ENCODE results near the gene PRPF6. TPM values are rescaled to one million over a fixed set of nuclear protein-coding genes. Genes with fewer than 3 reads are reported as not detected.
A peak's percentile ranks its signal among the peaks of the same experiment; 100 is the strongest.

The PRPF6 gene
- total and polyA plus RNA-seq, 2 of the 13 experiments (the other 11 are each of a cell fraction or from before 2014, with no cell fraction given) = 63.7 to 101 TPM

- TF ChIP-seq HINFP (CRISPR knock-in tag; IDR thresholded peaks at IDR 0.05; ENCODE audit: low read depth) = peak; percentile 81
- TF ChIP-seq NCOR1 (IDR thresholded peaks at IDR 0.05; ENCODE audit: borderline replicate concordance, low read length) = 0 out of 2 replicates have a peak, but pooled peaks have one; percentile 28
- TF ChIP-seq ELF4 (CRISPR knock-in tag; IDR thresholded peaks at IDR 0.05; ENCODE audit: borderline replicate concordance) = no peak
- TF ChIP-seq CBX2 (IDR thresholded peaks at IDR 0.05; ENCODE audit: low read depth, low read length) = no peak
- TF ChIP-seq CBX2 (CRISPR knock-in tag; IDR thresholded peaks at IDR 0.05; ENCODE audit: low read depth) = no peak
- no peak for TF ChIP-seq PHF5A (CRISPR knock-in tag; IDR thresholded peaks at IDR 0.05; ENCODE audit: low read depth, unreplicated experiment)
- TF ChIP-seq ZNF800 (CRISPR knock-in tag; IDR thresholded peaks at IDR 0.05) = peak; percentile 80; the same call in 1 of the 2 replicates
- TF ChIP-seq MAFF (IDR thresholded peaks at IDR 0.05; ENCODE audit: low read depth, low read length) = no peak
- no peak for TF ChIP-seq ZMYM3 (CRISPR knock-in tag; IDR thresholded peaks at IDR 0.05)
- no peak for TF ChIP-seq MAZ (IDR thresholded peaks at IDR 0.05; ENCODE audit: borderline replicate concordance, low read depth, low read length)
- TF ChIP-seq MAZ (CRISPR knock-in tag; IDR thresholded peaks at IDR 0.05; ENCODE audit: low read depth) = peak; percentile 84; the same call in 1 of the 2 replicates
- TF ChIP-seq ZNF737 (CRISPR knock-in tag; IDR thresholded peaks at IDR 0.05; ENCODE audit: borderline replicate concordance) = no peak
- peak; percentile 65 for TF ChIP-seq FOXA3 (CRISPR knock-in tag; IDR thresholded peaks at IDR 0.05)
- TF ChIP-seq DDIT3 (CRISPR knock-in tag; IDR thresholded peaks at IDR 0.05) = no peak
- TF ChIP-seq MTF1 (CRISPR knock-in tag; IDR thresholded peaks at IDR 0.05) = 0 out of 2 replicates have a peak, but pooled peaks have one; percentile 60
- no peak for TF ChIP-seq ZNF335 (CRISPR knock-in tag; IDR thresholded peaks at IDR 0.05)
- no peak; the same call in 1 of the 2 replicates for TF ChIP-seq ZNF556 (CRISPR knock-in tag; IDR thresholded peaks at IDR 0.05; ENCODE audit: borderline replicate concordance)
- peak; percentile 97 for TF ChIP-seq DRAP1 (CRISPR knock-in tag; IDR thresholded peaks at IDR 0.05)
- TF ChIP-seq CCAR2 (optimal IDR thresholded peaks at IDR 0.05; ENCODE audit: low read depth, low read length) = peak; percentile 47
- no peak; the same call in none of the 2 replicates for TF ChIP-seq HNRNPL (IDR thresholded peaks at IDR 0.05; ENCODE audit: low read depth, low read length)
- TF ChIP-seq NR2F1 (CRISPR knock-in tag; IDR thresholded peaks at IDR 0.05) = no peak; a peak in 1 of 4 replicates
- TF ChIP-seq ZNF317 (CRISPR knock-in tag; IDR thresholded peaks at IDR 0.05) = peak; percentile 46; the same call in 1 of the 2 replicates
- TF ChIP-seq HNRNPLL (IDR thresholded peaks at IDR 0.05; ENCODE audit: low read depth, low read length, poor library complexity, severe bottlenecking) = peak; percentile 69
- TF ChIP-seq NKX3-1 (CRISPR knock-in tag; IDR thresholded peaks at IDR 0.05) = peak; percentile 68; the same call in 1 of the 2 replicates
- peak; percentile 73 for TF ChIP-seq ZGPAT (CRISPR knock-in tag; IDR thresholded peaks at IDR 0.05)
Observed at GRCh38 chr20:63957004-63957689, 23.8 kb upstream of the PRPF6 start (continued).

Measured in HepG2 (cell line).